HG02610 (cell line): Measurements from ENCODE around the gene ATP6V0A1.
"Not testable (repeated sequence)": the region's sequence is repeated elsewhere in the genome, so short reads cannot be mapped to it uniquely, and the experiment has no call there.

Source experiments
- ATAC-seq: cut with Tn5 transposase; IDR thresholded peaks from one replicate; pipeline ENCODE4 v1.9.1; 2021; ENCODE audit warnings: mild to moderate bottlenecking, moderate library complexity; ENCODE audit not compliant: unreplicated experiment

The ATP6V0A1 gene

DNA sequence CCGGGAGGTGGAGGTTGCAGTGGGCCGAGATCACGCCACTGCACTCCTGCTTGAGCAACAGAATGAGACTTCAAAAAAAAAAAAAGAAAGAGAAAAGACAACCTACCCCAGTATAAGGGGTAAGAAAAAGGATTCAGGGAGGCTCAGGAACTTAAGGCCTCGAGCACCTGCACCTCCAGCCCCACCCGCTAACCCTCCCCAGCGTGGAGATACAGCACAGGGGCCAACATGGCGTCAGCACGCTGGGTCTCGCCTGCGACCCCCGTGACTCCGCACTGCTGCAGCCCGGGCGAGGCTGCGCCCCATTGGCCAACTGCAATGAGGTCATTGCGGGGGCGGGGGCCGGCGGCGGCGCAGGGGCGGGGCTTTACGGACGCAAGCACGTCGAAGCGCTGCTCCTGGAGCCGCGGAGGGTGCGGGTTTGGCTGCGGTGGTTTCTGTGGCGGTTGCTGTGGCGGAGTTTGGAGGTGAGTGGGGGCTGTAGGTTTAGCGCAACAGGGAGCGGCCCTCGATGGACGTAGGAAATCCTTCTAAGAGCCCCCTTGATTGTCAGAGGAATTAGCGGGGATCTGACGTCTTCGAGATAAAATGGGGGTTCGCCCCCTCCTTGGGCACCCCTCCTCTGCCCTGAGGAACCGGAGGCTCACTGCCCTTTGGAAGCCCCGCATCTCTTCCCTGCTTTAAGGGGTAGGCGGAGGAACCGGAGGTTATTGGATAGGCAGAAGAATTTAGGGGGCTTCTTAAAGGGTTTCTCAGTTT, at the start of gene ATP6V0A1:
TSS of gene ATP6V0A1 (plus strand) at position 382 of the 759 bp plus-strand sequence. CDS start 2,017 bp downstream, outside the sequence.
- peak; percentile 73 for ATAC-seq

- no peak for ATAC-seq
Measured at GRCh38 chr17:42409523-42410318, 49.0 kb upstream of the ATP6V0A1 start.

GRCh38 chr17:42410319-42410685, 48.4 kb upstream of the ATP6V0A1 start:
- no peak for ATAC-seq

DNA sequence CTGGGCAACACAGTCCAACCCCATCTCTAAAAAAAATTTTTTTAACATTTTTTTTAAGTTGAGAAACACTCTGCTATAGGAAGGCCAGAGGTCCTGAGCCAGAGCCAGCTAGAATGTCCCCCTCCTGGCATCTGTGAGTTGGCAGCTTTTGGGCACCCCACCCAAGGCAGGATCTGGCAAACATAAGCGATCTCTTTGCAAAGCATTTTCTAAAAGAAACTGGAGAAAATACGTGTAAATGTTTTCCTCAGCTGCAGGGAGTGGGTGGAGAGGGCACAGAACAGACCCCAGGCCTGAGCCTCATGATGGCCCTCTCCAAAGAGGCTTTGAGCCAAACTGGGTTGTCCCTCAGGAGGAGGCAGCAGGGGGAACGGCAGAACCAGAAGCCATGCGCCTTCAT, 47.3 kb upstream of the ATP6V0A1 start:
- ATAC-seq: no peak

GRCh38 chr17:42411905-42412679, 46.6 kb upstream of the ATP6V0A1 start:
- no peak for ATAC-seq

- ATAC-seq: no peak
Measured at GRCh38 chr17:42413464-42414040, 45.1 kb upstream of the ATP6V0A1 start.

DNA sequence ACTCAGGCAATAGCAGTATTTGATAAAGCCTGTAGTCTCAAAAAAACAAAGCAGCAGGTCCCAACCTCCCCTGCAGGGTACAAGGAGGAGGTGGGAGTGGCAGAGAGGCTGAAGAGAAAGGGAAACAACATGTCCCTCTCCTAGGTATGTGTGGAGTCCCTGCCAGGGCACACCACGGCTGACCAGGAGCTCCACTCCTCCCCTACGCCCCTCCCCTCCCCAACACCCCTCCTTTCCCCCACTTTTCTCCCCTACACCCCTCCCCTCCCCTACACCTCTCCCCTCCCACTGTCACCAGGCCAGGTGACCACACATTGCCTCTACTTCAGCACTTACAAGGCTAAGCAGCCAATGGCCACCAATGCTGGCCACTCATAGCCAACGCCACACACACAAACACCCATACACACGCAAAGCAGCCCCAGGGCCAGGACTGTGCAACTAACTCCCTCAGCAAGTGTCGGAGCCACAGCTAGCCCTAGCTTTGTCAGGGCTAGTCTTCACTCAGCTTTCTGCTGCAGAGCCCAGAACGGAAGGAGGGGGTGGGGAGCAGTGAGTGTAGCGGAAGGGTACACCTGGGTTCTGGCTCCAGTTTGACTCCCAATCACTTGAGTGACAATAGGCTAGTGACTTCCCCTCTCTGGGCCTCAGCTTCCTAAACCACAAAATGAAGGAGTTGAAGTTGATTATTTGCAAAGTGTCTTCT, 43.8 kb upstream of the ATP6V0A1 start:
- no peak for ATAC-seq

DNA sequence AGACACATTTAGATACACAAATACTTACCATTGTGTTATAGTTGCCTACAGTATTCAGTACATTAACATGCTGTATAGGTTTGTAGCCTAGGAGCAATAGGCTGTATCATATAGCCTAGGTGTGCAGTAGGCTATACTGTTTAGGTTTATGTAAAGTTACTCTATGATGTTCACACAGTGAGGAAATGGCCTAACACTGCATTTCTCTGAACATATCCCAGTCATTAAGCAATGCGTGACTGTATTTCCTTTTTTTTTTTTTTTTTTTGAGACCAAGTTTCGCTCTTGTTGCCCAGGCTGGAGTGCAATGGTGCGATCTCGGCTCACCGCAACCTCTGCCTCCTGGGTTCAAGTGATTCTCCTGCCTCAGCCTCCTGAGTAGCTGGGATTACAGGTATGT, 40.7 kb upstream of the ATP6V0A1 start:
- ATAC-seq: not testable (repeated sequence)

GRCh38 chr17:42421136-42421506, 37.6 kb upstream of the ATP6V0A1 start:
- no peak for ATAC-seq

GRCh38 chr17:42421507-42422338, 37.0 kb upstream of the ATP6V0A1 start:
- no peak for ATAC-seq

- no peak for ATAC-seq
Measured at GRCh38 chr17:42422412-42422957, 36.2 kb upstream of the ATP6V0A1 start.

GRCh38 chr17:42422958-42423712, 35.5 kb upstream of the ATP6V0A1 start, which contains the start of gene CAVIN1:
Gene CAVIN1, minus strand, starts transcription at chr17:42423256. Its CDS starts 159 bp downstream, at chr17:42423097.
- ATAC-seq: no peak

DNA sequence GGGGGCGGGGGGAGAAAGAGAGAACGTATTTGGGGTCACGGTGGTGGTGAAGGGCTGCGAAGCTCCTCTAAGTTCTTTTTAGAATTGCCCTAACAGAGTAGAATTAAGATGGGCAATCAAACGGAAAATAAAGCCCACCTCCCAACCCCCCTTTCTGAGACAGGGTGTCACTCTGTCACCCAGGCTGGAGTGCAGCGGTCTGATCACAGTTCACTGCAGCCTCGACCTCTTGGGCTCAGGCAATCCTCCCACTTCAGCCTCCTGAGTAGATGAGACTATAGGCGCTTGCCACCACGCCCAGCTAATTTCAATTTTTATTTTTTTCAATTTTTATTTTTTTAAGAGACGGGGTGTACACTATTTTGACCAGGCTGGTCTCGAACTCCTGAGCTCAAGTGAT, 34.9 kb upstream of the ATP6V0A1 start:
- no peak for ATAC-seq

- no peak for ATAC-seq
Measured at GRCh38 chr17:42424991-42425610, 33.6 kb upstream of the ATP6V0A1 start.

GRCh38 chr17:42428141-42428944, 30.3 kb upstream of the ATP6V0A1 start:
- no peak for ATAC-seq

- ATAC-seq: no peak
Measured at GRCh38 chr17:42429726-42430447, 28.8 kb upstream of the ATP6V0A1 start.

DNA sequence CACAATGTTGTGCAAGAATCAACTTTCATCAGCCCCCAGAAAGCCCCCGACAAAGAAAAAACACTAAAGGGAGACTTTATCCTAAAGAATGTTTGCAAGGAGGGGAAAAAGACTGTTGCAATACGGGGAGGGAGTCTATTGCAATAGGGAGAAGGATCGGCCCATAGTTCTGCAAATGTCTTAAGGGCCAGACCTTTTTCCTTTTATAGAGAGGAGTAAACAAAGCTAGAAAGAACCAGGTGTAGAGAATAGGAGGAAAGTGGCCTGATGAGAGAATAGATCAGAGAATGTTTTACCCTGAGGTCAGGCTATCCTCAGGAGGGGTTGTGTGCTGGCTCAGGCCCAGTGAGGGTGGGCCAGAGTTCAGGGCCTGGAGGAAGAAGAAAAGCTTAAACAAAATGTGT, 26.9 kb upstream of the ATP6V0A1 start:
- no peak for ATAC-seq
